Natural killer cell treated with Interleukin-12 subunit alpha and Interleukin-12 subunit beta and Interleukin-15 and Interleukin-18, amount 100 ng/mL, for 72 hours (primary cell): Measurements from ENCODE around the gene HECA. TPM values are rescaled to one million over a fixed set of nuclear protein-coding genes. Genes with fewer than 3 reads are reported as not detected.
"Not testable (repeated sequence)": the region's sequence is repeated elsewhere in the genome, so short reads cannot be mapped to it uniquely, and the experiment has no call there.

Experiments
- ATAC-seq, 2 donors: fragments of 150-1000 bp; cut with Tn5 transposase in 1 of 2; sonication (Bioruptor Pico), chemical (Tn5 transposase) in 1 of 2; 2 replicates each; pipeline ENCODE4 v1.10.0; 2021
- DNase-seq: peaks from one replicate; pipeline ENCODE4 v3.0.0; 2022; ENCODE audit warnings: low spot score
- H3K27ac Mint-ChIP-seq, 2 donors: 1 replicate in 1 of 2; 2 replicates in 1 of 2; pipeline ENCODE4 v1.8.0; 2022; ENCODE audit warnings: mixed read lengths in 2 of 2, mild to moderate bottlenecking in 1 of 2, moderate library complexity in 1 of 2
- H3K27me3 Mint-ChIP-seq, 2 donors: 1 replicate in 1 of 2; 2 replicates in 1 of 2; pipeline ENCODE4 v1.8.0; 2022; ENCODE audit warnings: mixed read lengths in 2 of 2
- H3K36me3 Mint-ChIP-seq: one replicate; pipeline ENCODE4 v1.8.0; 2022; ENCODE audit warnings: mixed read lengths
- H3K4me1 Mint-ChIP-seq, 2 donors: 1 replicate in 1 of 2; 2 replicates in 1 of 2; pipeline ENCODE4 v1.8.0; 2022; ENCODE audit warnings: low read depth in 2 of 2, mixed read lengths in 2 of 2, mild to moderate bottlenecking in 1 of 2
- H3K4me3 Mint-ChIP-seq: one replicate; pipeline ENCODE4 v1.8.0; 2022; ENCODE audit warnings: mixed read lengths
- H3K9me3 Mint-ChIP-seq: 2 replicates; pipeline ENCODE4 v1.8.0; 2022; ENCODE audit warnings: mixed read lengths
- total RNA-seq, 2 donors: library from RNA; stranded (reverse); gene quantifications; one replicate each; pipeline ENCODE4 v1.2.3, GENCODE V29; 2022

HECA gene
- total RNA-seq, 2 donors from 2014 or later: 30.3 to 34.5 TPM

DNA sequence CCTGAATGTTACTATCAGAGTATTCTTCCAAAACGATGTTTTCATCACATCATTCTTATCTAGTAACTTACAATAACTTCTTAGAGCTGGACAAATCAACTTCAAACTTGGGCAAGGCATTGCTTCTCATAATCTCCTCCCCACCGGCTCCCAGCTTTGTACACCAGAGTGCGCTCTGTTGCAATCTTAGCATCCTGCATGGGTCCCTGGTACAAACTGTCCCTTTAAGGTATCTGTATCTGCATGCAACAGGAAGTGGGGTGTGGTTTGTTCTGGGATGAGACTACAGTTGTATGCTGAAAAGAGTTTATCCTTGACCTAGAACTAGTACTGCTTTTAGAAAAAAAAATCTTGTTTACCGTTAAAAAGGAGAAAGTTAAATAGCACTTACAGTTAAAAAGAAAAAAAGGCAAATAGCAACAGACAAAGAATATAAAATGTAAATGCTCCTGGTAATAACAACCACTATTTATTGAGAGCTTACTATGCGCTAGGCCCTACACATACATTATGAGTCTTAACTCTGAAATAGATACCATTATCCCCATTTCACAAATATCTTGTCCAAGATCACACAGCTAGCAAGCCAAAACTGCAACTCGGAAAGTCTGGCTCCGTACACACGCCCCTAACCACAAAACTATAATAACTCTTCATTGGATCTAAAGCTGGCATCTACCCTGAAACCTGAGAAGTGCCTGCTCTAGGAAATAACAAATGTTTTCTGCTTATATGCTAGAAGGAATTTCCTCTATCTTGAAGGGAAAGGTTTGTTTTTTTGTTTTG lies 9.8 kb upstream of the HECA start:
- ATAC-seq (peak; percentile 98 to 100), DNase-seq (peak; percentile 91)
- H3K4me3 Mint-ChIP-seq: peak overlapping the region; percentile 71
- peaks cover 23 to 24% of the 10 kb centered on the region in 2 donors for H3K4me1 Mint-ChIP-seq
- peak overlapping the region; percentile 57 to 86 for H3K27ac Mint-ChIP-seq
- H3K9me3 Mint-ChIP-seq: peaks cover 3% of the 10 kb centered on the region
- H3K27me3 Mint-ChIP-seq: no peaks in the 10 kb centered on the region
- peaks cover 4% of the 10 kb centered on the region for H3K36me3 Mint-ChIP-seq

DNA sequence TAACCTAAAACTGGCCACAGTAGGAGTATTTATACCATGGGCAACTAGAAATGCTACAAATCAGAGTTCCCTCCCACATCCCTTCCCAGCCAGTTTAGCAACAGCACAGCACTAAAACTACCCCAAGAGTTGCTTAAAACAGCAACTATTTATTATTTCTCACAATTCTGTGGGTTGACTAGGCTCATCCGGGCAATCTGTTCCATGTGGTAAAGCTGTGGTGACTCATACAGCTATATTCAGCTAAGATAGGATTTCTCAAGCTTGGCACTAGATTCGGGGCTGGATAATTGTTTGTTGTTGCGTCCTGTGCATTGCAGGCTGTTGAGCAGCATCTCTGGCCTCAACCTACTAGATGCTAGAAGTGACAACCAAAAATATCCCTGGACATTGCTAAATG lies 8.6 kb upstream of the HECA start:
- Mint-ChIP-seq H3K4me1 (peaks cover 23 to 24% of the 10 kb centered on the region in 2 donors), H3K27ac (peak overlapping the region; percentile 57 to 86), H3K4me3 (peak overlapping the region; percentile 71), H3K27me3 (no peaks in the 10 kb centered on the region), H3K9me3 (no peaks in the 10 kb centered on the region), H3K36me3 (no peaks in the 10 kb centered on the region)
- ATAC-seq: peak; percentile 73 to 77
- DNase-seq: no peak

DNA sequence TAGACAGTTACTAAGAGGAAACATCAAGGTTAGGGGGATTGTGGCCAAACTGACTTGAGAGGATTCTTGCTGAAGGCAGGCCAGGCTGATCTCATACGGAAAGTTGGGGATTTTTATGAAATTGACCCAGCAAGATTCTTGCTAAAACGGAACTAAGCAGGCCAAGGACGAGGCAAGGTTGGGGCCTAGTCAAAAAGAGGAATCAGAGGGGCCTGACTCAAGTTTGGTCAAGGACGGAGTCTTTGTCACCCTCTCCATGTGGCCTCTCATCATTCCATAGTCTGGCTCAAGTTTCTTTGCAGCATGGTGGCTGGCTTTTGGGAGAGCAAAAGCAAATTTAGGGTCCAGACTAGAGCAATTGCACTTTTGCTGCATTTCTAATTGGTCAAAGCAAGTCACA lies 7.9 kb upstream of the HECA start:
- Mint-ChIP-seq H3K9me3 (no peaks in the 10 kb centered on the region), H3K27ac (peak overlapping the region; percentile 57 to 86), H3K4me1 (peaks cover 23 to 24% of the 10 kb centered on the region in 2 donors), H3K27me3 (no peaks in the 10 kb centered on the region), H3K36me3 (no peaks in the 10 kb centered on the region), H3K4me3 (peak overlapping the region; percentile 71)
- no peak for DNase-seq
- no peak for ATAC-seq

DNA sequence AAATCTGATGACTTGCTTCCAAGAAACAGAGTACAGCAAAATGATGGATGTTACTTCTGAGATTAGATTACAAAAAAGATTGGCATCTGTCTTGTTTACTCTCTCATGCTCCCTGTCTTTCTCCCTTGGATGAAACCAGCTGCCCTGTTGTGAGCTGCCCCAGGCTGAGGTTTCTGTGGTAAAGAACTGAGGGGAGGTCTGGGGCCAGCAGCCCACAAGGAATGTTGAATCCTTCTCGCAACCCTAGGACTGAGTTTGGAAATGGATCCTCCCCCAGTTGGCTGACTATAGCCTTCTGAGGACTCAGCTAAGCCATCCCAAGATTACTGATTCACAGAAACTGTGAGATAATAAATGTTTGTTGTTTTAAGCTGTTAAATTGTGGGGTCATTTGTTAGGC lies 5.6 kb upstream of the HECA start:
- no peak overlapping the region for H3K4me3 Mint-ChIP-seq
- ATAC-seq (no peak), DNase-seq (no peak)
- H3K9me3 Mint-ChIP-seq: no peaks in the 10 kb centered on the region
- H3K27ac Mint-ChIP-seq: peak overlapping the region in 1 of 2 donors; percentile 27
- H3K36me3 Mint-ChIP-seq: no peaks in the 10 kb centered on the region
- H3K27me3 Mint-ChIP-seq: no peaks in the 10 kb centered on the region
- H3K4me1 Mint-ChIP-seq: peaks cover 36 to 37% of the 10 kb centered on the region in 2 donors

DNA sequence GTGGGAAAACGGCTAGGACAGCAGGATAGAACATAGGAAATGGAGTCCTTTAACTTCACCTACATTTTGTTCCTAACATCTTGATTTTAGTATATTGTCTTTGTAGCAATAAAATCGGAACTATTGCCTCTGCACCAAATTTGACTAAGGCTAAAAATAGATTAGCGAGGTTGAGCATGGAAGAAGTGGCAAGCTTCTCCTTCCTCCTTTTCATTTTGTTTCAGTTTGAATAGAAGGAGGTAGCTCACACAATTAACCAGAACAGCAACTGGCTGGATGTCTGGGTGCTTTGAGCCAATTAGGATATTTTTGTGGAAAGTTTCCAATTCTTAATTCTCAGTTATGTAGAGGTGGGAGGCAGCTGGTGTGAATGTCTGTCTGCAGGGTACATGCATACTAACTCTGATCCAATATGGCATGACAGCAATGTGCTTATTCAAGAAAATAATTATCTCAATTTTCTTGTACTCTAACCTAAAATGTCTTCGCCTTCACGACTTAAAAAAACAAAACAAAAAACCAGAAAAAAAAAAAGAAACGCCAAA lies 3.1 kb upstream of the HECA start:
- DNase-seq (no peak), ATAC-seq (no peak)
- Mint-ChIP-seq H3K9me3 (no peaks in the 10 kb centered on the region), H3K27ac (no peak overlapping the region), H3K36me3 (peaks cover 7% of the 10 kb centered on the region), H3K27me3 (no peaks in the 10 kb centered on the region), H3K4me3 (no peak overlapping the region), H3K4me1 (peaks cover 24 to 28% of the 10 kb centered on the region in 2 donors)

DNA sequence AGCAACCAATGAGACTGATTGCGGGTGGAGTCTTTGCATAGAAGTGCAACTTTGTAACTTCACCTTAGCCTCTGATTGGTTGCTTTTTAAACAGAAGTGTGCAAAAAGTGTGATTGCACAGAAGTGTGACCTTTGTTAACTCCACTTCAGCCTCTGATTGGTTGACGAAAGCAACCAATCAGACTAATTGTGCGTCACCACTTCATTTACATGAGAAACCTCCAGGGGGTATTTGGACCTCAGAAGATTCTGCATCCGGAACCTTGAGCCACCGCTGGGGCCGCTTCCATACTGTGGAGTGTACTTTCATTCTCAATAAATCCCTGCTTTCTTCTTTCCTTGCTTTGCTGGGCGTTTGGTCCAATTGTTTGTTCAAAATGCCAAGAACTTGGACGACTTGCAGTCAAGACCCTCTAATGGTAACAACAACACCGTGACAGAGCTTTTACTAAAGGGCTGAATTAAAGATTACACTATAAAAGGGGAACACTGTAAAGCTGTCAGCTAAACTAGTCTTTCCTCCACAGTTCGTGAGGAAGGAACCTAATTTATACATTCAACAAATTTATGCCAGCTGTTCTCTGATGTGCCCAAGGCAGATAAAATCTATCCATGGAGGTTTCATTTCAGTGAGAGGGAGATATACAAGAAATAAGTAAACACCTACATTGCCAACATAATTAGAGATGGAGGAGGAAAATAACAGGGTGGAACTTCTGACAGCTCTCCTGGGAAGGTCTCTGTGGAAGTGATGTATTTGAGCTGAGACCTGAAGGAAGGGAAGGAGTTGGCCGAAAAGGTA lies 1.4 kb upstream of the HECA start:
- Mint-ChIP-seq H3K36me3 (peaks cover 16% of the 10 kb centered on the region), H3K4me1 (peaks cover 36 to 40% of the 10 kb centered on the region in 2 donors), H3K4me3 (peak overlapping the region; percentile 61), H3K9me3 (no peaks in the 10 kb centered on the region), H3K27me3 (no peaks in the 10 kb centered on the region), H3K27ac (peak overlapping the region; percentile 37 to 62)
- ATAC-seq (no peak), DNase-seq (no peak)

DNA sequence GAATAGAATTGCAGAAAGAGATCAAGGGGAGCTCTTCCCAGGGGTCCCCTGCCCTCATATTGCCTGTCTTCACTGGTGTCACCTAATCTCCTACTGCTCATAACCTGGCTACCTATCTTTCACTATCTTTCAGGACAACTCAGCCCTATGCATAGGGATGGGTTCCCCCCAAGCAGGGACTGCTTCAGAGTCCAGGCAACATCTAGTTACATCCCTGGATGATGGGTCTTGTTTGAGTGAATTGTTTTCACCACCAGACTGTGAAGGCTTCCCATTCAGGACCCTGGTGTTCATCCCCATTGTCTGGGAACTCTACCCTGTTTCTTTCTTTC lies 850 bp upstream of the HECA start:
- Mint-ChIP-seq H3K4me3 (peak overlapping the region; percentile 61), H3K27ac (peak overlapping the region; percentile 37 to 88), H3K36me3 (peaks cover 16% of the 10 kb centered on the region), H3K27me3 (no peaks in the 10 kb centered on the region), H3K4me1 (peaks cover 39 to 46% of the 10 kb centered on the region in 2 donors), H3K9me3 (no peaks in the 10 kb centered on the region)
- DNase-seq (no peak), ATAC-seq (no peak)

DNA sequence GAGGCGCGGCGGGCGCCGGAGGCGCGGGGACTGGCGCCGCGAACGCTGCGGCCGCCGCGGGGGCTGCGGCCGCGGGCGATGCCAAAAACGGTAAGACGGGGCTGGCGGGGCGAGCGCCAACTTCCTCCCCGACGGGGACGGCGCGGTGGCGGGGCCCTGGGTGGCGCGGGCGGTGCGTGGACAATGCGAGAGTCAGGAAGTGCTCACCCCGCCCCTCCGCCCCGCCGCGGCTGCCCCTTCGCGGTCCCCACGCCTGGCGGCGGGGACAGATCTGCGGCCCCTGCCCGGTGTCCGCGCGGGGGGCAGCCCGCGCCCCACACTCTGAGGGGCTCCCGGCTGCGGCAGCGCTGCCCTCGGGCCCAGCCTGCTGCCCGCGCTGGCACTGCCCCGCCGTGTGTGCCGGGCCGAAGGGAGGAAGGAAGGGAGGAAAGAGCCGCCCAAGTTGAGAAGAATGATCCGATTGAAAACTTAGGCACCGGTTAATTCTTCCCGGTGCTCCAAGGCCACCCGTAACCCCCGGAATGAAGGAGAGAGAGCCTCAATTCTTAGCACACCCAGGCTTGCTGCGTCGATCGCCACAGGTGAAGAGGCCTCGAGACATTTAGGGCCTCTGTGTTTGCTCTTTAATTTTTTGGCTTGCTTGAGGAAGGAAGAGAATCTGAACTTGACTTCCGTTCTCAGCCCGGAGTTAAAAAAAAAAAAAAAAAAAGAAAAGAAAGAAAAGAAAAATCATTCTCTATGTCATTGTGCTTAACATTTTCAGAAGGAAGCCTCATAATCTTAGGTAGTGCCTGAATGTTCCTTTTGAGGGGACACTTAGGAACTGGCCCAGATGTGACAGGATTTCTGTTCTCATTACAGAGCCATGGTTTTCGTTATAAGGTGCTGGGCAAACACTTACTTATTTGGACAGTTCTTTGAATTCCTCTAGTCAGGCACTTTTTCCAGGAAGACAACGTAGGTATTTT lies 982 bp downstream of the HECA start:
- Mint-ChIP-seq H3K36me3 (peaks cover 16% of the 10 kb centered on the region), H3K9me3 (no peaks in the 10 kb centered on the region), H3K27ac (peak overlapping the region; percentile 94 to 96), H3K27me3 (no peaks in the 10 kb centered on the region), H3K4me1 (peaks cover 48 to 55% of the 10 kb centered on the region in 2 donors), H3K4me3 (peak overlapping the region; percentile 98)
- DNase-seq (peak; percentile 87), ATAC-seq (peak; percentile 78 to 85)

DNA sequence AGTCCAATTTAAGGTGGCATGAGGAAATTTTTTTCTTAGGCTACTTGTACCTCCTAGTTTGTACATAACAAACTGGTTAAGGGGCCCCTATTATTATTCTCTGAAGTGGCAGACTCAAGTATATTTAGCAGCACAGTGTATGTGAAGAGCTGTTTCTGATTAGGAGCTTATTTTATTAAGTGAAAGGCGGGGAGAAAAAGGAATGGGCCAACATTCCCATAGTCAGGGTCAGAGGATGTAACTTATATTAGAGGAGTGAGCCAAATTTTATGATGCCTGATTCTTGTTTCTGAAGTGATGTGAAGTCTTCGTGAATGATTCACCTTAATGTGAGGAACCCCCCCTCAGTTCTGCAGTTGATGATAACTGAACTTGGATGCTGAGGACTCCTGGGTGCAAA lies 2.8 kb downstream of the HECA start:
- peaks cover 16% of the 10 kb centered on the region for H3K36me3 Mint-ChIP-seq
- no peak for DNase-seq
- H3K4me1 Mint-ChIP-seq: peaks cover 46 to 56% of the 10 kb centered on the region in 2 donors
- no peaks in the 10 kb centered on the region for H3K9me3 Mint-ChIP-seq
- peak overlapping the region; percentile 98 for H3K4me3 Mint-ChIP-seq
- H3K27me3 Mint-ChIP-seq: no peaks in the 10 kb centered on the region
- ATAC-seq: no peak
- H3K27ac Mint-ChIP-seq: peak overlapping the region; percentile 94 to 96

DNA sequence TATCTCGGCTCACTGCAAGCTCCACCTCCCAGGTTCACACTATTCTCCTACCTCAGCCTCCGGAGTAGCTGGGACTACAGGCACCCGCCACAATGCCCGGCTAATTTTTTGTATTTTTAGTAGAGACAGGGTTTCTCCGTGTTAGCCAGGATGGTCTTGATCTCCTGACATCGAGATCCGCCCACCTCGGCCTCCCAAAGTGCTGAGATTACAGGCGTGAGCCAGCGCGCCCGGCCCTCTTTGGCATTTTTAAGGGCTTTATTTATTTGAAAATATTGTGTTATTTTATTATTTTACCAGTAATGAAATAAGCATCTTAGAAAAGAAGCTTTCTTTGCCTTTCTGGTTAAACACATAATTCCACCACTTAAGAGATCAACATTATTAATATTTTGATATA lies 6.0 kb downstream of the HECA start:
- not testable (repeated sequence) for H3K9me3 Mint-ChIP-seq, H3K27me3 Mint-ChIP-seq, ATAC-seq, DNase-seq
- peak overlapping the region in 1 of 2 donors; percentile 60 for H3K27ac Mint-ChIP-seq
- H3K4me3 Mint-ChIP-seq: peak overlapping the region; percentile 32
- peaks cover 64 to 70% of the 10 kb centered on the region in 2 donors for H3K4me1 Mint-ChIP-seq
- peaks cover 16% of the 10 kb centered on the region for H3K36me3 Mint-ChIP-seq

DNA sequence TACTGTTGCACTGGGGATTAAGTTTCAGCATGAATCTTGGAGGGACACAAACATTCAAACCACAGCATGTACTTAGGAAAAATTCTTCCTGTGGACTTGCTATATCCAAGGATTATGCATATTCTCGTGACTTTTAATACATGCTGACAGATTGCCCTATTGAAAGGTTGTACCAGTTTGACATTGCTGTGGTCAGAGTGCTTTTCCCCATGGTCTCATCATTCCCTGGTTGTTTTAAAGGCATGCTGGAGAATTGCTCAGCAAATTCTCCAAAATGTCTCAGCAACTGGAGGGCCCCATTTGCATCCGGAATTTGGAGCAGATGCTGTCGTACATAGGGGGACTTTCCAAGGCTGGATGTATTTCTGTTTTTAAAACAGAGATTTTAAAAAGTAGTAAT lies 7.4 kb downstream of the HECA start:
- H3K27me3 Mint-ChIP-seq: no peaks in the 10 kb centered on the region
- peak overlapping the region; percentile 35 for H3K4me3 Mint-ChIP-seq
- no peak for DNase-seq

DNA sequence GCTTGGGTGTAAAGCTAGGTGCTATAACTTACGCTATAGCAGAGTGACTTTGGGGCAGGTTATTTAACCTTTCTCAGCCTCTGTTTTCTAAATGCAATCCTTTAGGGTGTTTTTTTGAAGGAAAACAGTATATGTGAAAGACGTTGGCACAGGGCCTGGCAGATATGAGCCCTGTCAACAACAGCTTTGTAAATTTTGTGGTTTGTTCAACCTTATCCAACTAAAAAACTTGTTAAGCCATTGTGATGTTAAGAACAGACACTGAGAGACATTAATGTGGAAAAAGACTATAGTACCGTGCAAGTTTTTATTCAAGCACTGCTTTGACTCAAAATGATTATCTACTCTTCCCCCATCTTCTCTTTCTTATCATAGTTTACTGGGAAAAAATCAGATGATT lies 8.2 kb downstream of the HECA start:
- ATAC-seq (no peak), DNase-seq (no peak)

More for the DNA sequence above, 7.4 kb downstream of the HECA start:
- no peak for ATAC-seq
- Mint-ChIP-seq H3K9me3 (no peaks in the 10 kb centered on the region), H3K4me1 (peaks cover 67 to 73% of the 10 kb centered on the region in 2 donors), H3K27ac (peak overlapping the region; percentile 83 to 96), H3K36me3 (peaks cover 5% of the 10 kb centered on the region)

DNA sequence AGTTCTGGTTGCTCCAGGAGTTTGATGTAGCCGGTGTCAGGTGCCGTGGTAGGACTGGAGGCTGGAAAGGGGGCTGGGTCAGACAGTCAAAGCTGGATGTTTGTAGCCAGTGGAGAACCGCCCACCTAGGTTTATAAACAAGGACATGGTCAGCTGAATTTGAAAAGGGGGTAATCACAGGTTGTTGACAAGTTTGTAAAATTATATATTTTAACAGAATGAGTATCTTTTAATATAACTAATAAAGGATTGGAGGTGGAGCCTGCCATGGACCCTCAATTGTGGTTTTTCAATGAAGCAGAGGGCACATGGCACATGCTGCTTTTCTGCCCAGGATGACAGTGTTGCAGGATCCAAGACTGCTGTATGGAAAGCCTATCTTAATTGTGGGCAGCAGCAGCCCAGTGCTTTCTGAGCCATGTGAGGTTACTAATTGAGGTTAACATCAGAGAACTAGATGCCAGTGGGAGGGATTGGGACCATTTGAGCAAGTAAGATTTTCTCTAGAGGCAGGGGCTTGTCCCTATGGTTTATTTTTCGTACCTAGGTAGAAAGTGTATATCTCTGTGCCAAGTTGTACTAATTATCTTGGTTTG lies 9.7 kb downstream of the HECA start:
- no peaks in the 10 kb centered on the region for H3K9me3 Mint-ChIP-seq
- peak overlapping the region; percentile 83 to 96 for H3K27ac Mint-ChIP-seq
- H3K27me3 Mint-ChIP-seq: no peaks in the 10 kb centered on the region
- peaks cover 69 to 71% of the 10 kb centered on the region in 2 donors for H3K4me1 Mint-ChIP-seq
- no peak for DNase-seq
- H3K4me3 Mint-ChIP-seq: peak overlapping the region; percentile 74
- no peaks in the 10 kb centered on the region for H3K36me3 Mint-ChIP-seq
- ATAC-seq: no peak

More for the DNA sequence above, 8.2 kb downstream of the HECA start:
- H3K4me3 Mint-ChIP-seq: peak overlapping the region; percentile 74
- H3K4me1 Mint-ChIP-seq: peaks cover 67 to 73% of the 10 kb centered on the region in 2 donors
- no peaks in the 10 kb centered on the region for H3K36me3 Mint-ChIP-seq
- peak overlapping the region; percentile 83 to 96 for H3K27ac Mint-ChIP-seq
- H3K27me3 Mint-ChIP-seq: no peaks in the 10 kb centered on the region
- no peaks in the 10 kb centered on the region for H3K9me3 Mint-ChIP-seq
